NCI-H510A treated with DMSO at 0.1 percent for 48 hours (cell line): ENCODE results near the gene CXCR5.

Source experiments
- DNase-seq: peaks from one replicate; lab custom pipeline; 2025; lab: John Stamatoyannopoulos, UW

Gene CXCR5

GRCh38 chr11:118877487-118878162, 6.1 kb upstream of the CXCR5 start:
- DNase-seq: no peak

GRCh38 chr11:118878163-118878563, 5.5 kb upstream of the CXCR5 start:
- DNase-seq: no peak

- no peak for DNase-seq
Observed at GRCh38 chr11:118881228-118881627, 2.5 kb upstream of the CXCR5 start.

GRCh38 chr11:118882491-118882890, 1.2 kb upstream of the CXCR5 start:
- DNase-seq: no peak

- DNase-seq: no peak
Observed at GRCh38 chr11:118883004-118883367, 706 bp upstream of the CXCR5 start.

GRCh38 chr11:118884875-118885274, 1.2 kb downstream of the CXCR5 start:
- DNase-seq: no peak

GRCh38 chr11:118885319-118885718, 1.6 kb downstream of the CXCR5 start:
- no peak for DNase-seq

- DNase-seq: no peak
Observed at GRCh38 chr11:118885831-118886565, 2.3 kb downstream of the CXCR5 start.

- DNase-seq: no peak
Observed at GRCh38 chr11:118886681-118887111, 3.0 kb downstream of the CXCR5 start.

- DNase-seq: no peak
Observed at GRCh38 chr11:118887206-118887605, 3.5 kb downstream of the CXCR5 start.

GRCh38 chr11:118888398-118888797, 4.7 kb downstream of the CXCR5 start:
- DNase-seq: no peak

- DNase-seq: no peak
Observed at GRCh38 chr11:118889797-118890196, 6.1 kb downstream of the CXCR5 start.

GRCh38 chr11:118892514-118892913, 8.8 kb downstream of the CXCR5 start:
- peak; percentile 90 for DNase-seq

- no peak for DNase-seq
Observed at GRCh38 chr11:118892964-118893363, 9.3 kb downstream of the CXCR5 start.

GRCh38 chr11:118893662-118894061, 10.0 kb downstream of the CXCR5 start:
- no peak for DNase-seq

- DNase-seq: no peak
Observed at GRCh38 chr11:118894192-118894591, 10.5 kb downstream of the CXCR5 start.

- DNase-seq: peak; percentile 17
Observed at GRCh38 chr11:118895093-118896039, 11.7 kb downstream of the CXCR5 start.

- DNase-seq: no peak
Observed at GRCh38 chr11:118896472-118896913, 12.8 kb downstream of the CXCR5 start.

GRCh38 chr11:118896921-118897591, 13.4 kb downstream of the CXCR5 start:
- no peak for DNase-seq

GRCh38 chr11:118897721-118898310, 14.1 kb downstream of the CXCR5 start:
- peak; percentile 8 for DNase-seq
